ENCODE measurements around the gene ANKRD13A. TPM values are rescaled to one million over a fixed set of nuclear protein-coding genes. Genes with fewer than 3 reads are reported as not detected.
"Not testable (repeated sequence)": the region's sequence is repeated elsewhere in the genome, so short reads cannot be mapped to it uniquely, and the experiment has no call there.

Gene ANKRD13A
- polyA plus RNA-seq, 6 donors from 2014 or later: 65.4 to 95.4 (median 78.7) TPM

DNA sequence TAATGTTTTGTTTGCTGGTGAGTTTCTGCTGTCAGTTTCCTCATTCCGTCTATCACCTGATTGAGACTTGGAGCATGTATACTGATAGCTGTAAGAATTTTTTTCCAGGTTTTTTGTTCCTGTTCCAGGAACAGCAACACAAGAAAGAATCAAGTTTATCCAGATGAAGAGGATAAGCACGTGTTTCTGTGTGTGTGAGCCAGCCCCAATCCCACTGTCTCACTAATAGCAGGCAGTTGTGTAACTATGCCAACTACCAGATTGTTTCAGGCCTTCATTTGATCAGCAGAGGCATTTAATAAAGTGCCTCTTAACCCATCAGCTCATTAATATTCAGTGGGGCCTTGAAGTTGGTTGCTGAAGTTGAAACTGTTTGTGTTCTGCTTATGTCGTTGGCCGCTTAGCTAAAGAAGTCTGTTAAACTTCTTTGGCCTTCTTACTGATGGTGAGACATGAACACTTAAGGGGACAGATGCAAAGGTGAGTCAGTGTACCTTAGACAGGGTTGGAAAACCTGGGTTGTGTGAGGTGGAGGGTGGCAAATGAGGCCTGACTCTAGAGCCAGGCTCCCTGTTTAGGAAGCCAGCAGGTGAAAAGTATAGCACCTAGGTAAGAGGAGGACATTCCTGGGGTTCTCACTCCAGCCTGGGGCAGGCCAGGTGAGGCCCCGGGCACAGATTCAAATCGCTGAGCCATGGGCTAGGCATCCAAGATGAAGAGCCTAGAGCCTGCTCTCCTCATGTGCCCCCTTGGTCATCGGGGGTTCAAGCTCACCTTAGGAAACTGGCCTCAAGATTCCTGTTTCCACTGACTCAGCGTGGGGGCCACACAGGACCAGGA is 3.7 kb downstream of the ANKRD13A start:
- Mint-ChIP-seq H3K9me3 (peaks cover 0 to 1% (median 0%) of the 10 kb centered on the region in 7 donors), H3K27me3 (no peaks in the 10 kb centered on the region)

GRCh38 chr12:110004598-110004997 is 5.4 kb downstream of the ANKRD13A start:
- Mint-ChIP-seq H3K9me3 (peaks cover 0 to 2% (median 0%) of the 10 kb centered on the region in 7 donors), H3K36me3 (peaks cover 5 to 6% of the 10 kb centered on the region in 2 donors), H3K4me3 (peak overlapping the region in 3 of 8 donors; percentile 63 to 77 (median 65)), H3K27ac (peak overlapping the region in 5 of 6 donors; percentile 63 to 94 (median 89)), H3K4me1 (peaks cover 46 to 93% (median 56%) of the 10 kb centered on the region in 3 donors), H3K27me3 (no peaks in the 10 kb centered on the region)
- DNase-seq (no peak), ATAC-seq (ENCODE audit: low read depth in 2 of 2) (peak; percentile 54 to 60)

More for the DNA sequence above, 3.7 kb downstream of the ANKRD13A start:
- H3K27ac Mint-ChIP-seq: peak overlapping the region; percentile 56 to 91 (median 82)
- DNase-seq (no peak), ATAC-seq (ENCODE audit: low read depth in 2 of 2) (no peak)
- peaks cover 0 to 5% of the 10 kb centered on the region in 2 donors for H3K36me3 Mint-ChIP-seq
- H3K4me3 Mint-ChIP-seq: peak overlapping the region in 4 of 8 donors; percentile 9 to 69 (median 52)
- peaks cover 46 to 91% (median 57%) of the 10 kb centered on the region in 3 donors for H3K4me1 Mint-ChIP-seq

DNA sequence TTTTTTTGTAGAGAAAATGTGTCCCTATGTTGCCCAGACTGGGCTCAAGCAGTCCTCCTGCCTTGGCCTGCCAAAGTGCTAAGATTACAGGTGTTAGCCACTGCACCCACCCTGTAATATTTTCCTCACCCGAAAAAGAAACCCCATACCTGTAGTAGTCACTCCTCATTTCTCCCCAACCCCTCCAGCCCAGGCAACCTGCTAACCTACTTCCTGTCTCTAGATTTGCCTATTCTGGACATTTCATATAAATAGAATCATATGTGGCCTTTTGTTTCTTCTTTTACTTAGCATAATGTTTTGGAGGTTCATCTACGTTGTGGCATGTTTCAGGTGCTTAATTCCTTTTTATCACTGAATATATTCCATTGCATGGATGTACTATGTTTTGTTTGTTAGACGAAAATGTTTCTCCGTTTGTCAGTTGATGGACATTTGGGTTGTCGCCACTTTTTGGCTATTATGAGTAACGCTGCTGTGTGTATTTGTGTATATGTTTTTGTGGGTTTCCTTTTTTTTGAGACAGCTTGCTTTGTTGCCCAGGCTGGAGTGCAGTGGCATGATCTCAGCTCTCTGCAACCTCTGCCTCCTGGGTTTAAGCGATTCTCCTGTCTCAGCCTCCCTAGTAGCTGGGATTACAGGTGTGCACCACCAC is 6.2 kb downstream of the ANKRD13A start:
- peaks cover 48 to 93% (median 58%) of the 10 kb centered on the region in 3 donors for H3K4me1 Mint-ChIP-seq
- H3K9me3 Mint-ChIP-seq: peaks cover 0 to 2% (median 0%) of the 10 kb centered on the region in 7 donors

GRCh38 chr12:110006115-110006514 is 6.9 kb downstream of the ANKRD13A start:
- Mint-ChIP-seq H3K27me3 (no peaks in the 10 kb centered on the region), H3K36me3 (peaks cover 5 to 8% of the 10 kb centered on the region in 2 donors), H3K4me3 (peak overlapping the region in 5 of 8 donors; percentile 35 to 81 (median 42)), H3K27ac (peak overlapping the region in 3 of 6 donors; percentile 12 to 89 (median 89)), H3K4me1 (peaks cover 49 to 93% (median 58%) of the 10 kb centered on the region in 3 donors), H3K9me3 (peaks cover 0 to 2% (median 0%) of the 10 kb centered on the region in 7 donors)
- DNase-seq (no peak), ATAC-seq (ENCODE audit: low read depth in 2 of 2) (no peak)

More for the DNA sequence above, 6.2 kb downstream of the ANKRD13A start:
- Mint-ChIP-seq H3K4me3 (peak overlapping the region; percentile 10 to 81 (median 55)), H3K27me3 (no peaks in the 10 kb centered on the region), H3K36me3 (peaks cover 5 to 8% of the 10 kb centered on the region in 2 donors), H3K27ac (peak overlapping the region; percentile 37 to 95 (median 90))
- DNase-seq (peak; percentile 28), ATAC-seq (ENCODE audit: low read depth in 2 of 2) (peak; percentile 62 to 63)

DNA sequence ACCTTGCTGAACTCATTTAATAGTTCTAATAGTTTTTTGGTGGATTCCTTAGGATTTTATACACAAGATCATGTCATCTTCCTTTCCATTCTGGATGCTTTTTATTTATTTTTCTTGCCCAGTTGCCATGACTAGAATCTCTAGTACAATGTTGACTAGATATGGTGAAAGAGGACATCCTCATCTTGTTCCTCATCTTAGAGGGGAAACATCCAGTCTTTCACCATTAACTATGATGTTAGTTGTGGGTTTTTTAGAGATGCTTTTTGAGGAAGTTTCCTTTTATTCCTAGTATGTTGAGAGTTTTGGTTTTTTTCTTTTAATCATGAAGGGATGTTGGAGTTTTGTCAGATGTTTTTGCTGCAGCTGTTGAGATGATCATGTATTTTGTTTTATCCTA is 8.7 kb downstream of the ANKRD13A start:
- H3K4me1 Mint-ChIP-seq: peaks cover 59 to 96% (median 71%) of the 10 kb centered on the region in 3 donors
- ATAC-seq (ENCODE audit: low read depth in 2 of 2) (no peak), DNase-seq (no peak)
- H3K27ac Mint-ChIP-seq: peak overlapping the region; percentile 6 to 88 (median 78)
- peaks cover 6 to 14% of the 10 kb centered on the region in 2 donors for H3K36me3 Mint-ChIP-seq
- no peaks in the 10 kb centered on the region for H3K27me3 Mint-ChIP-seq
- H3K9me3 Mint-ChIP-seq: peaks cover 0 to 2% (median 0%) of the 10 kb centered on the region in 7 donors
- H3K4me3 Mint-ChIP-seq: peak overlapping the region in 2 of 8 donors; percentile 0 to 15

DNA sequence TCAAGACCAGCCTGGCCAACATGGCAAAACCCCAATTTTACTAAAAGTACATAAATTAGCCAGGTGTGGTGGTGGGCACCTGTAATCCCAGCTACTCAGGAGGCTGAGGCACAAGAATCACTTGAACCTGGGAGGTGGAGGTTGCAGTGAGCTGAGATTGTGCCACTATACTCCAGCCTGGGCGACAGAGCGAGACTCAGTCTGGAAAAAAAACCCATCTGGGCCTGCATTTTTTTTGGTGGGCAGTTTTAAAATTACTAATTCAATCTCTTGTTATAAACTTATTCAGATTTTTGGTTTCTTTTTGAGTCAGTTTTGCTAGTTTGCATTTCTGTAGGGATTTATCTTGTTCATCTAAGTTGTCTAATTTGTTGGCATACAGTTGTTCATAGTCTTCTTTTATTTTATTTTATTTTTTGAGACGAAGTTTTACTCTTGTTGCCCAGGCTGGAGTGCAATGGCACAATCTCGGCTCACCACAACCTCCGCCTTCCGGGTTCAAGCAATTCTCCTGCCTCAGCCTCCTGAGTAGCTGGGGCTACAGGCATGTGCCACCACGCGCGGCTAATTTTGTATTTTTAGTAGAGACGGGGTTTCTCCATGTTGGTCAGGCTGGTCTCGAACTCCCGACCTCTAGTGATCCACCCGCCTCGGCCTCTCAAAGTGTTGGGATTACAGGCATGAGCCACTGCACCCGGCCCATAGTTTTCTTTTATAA is 9.6 kb downstream of the ANKRD13A start:
- H3K4me1 Mint-ChIP-seq: peaks cover 52 to 90% (median 62%) of the 10 kb centered on the region in 3 donors
- H3K9me3 Mint-ChIP-seq; ATAC-seq (ENCODE audit: low read depth in 2 of 2); H3K27me3 Mint-ChIP-seq; DNase-seq: not testable (repeated sequence)
- H3K36me3 Mint-ChIP-seq: peaks cover 6 to 14% of the 10 kb centered on the region in 2 donors
- H3K4me3 Mint-ChIP-seq: peak overlapping the region in 1 of 8 donors; percentile 77
- H3K27ac Mint-ChIP-seq: peak overlapping the region in 5 of 6 donors; percentile 33 to 99 (median 73)

- H3K4me3 Mint-ChIP-seq: peak overlapping the region; percentile 66 to 88 (median 78)
- peaks cover 46 to 83% (median 60%) of the 10 kb centered on the region in 3 donors for H3K4me1 Mint-ChIP-seq
- DNase-seq (peak; percentile 57), ATAC-seq (ENCODE audit: low read depth in 2 of 2) (peak; percentile 65 to 71)
- H3K27ac Mint-ChIP-seq: peak overlapping the region; percentile 99 to 100 (median 99)
- H3K9me3 Mint-ChIP-seq: peaks cover 0 to 2% (median 0%) of the 10 kb centered on the region in 7 donors
- peaks cover 6 to 14% of the 10 kb centered on the region in 2 donors for H3K36me3 Mint-ChIP-seq
- no peaks in the 10 kb centered on the region for H3K27me3 Mint-ChIP-seq
Measured at GRCh38 chr12:110010853-110011723, 11.9 kb downstream of the ANKRD13A start.

DNA sequence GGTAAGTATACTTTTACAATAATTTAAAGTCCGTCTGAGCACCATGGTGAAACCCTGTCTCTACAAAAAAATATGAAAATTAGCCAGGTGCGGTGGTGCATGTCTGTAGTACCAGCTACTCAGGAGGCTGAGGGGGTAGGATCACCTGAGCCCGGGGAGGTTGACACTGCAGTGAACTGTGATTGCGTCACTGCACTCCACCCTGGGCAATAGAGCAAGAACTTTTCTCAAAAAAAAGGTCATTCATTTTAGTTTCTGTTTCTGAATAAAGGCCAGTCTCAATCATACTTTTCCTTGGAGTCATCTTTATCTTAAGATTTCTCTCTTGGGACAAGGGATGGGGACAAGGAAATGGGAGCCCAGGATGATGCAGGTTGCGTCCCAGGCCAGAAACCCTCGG is 12.9 kb downstream of the ANKRD13A start:
- peaks cover 0 to 2% (median 0%) of the 10 kb centered on the region in 7 donors for H3K9me3 Mint-ChIP-seq
- ATAC-seq (ENCODE audit: low read depth in 2 of 2) (peak; percentile 93), DNase-seq (peak; percentile 90)
- H3K27ac Mint-ChIP-seq: peak overlapping the region; percentile 99 to 100 (median 99)
- peak overlapping the region; percentile 66 to 88 (median 78) for H3K4me3 Mint-ChIP-seq
- peaks cover 6 to 14% of the 10 kb centered on the region in 2 donors for H3K36me3 Mint-ChIP-seq
- H3K27me3 Mint-ChIP-seq: no peaks in the 10 kb centered on the region
- peaks cover 43 to 75% (median 60%) of the 10 kb centered on the region in 3 donors for H3K4me1 Mint-ChIP-seq

DNA sequence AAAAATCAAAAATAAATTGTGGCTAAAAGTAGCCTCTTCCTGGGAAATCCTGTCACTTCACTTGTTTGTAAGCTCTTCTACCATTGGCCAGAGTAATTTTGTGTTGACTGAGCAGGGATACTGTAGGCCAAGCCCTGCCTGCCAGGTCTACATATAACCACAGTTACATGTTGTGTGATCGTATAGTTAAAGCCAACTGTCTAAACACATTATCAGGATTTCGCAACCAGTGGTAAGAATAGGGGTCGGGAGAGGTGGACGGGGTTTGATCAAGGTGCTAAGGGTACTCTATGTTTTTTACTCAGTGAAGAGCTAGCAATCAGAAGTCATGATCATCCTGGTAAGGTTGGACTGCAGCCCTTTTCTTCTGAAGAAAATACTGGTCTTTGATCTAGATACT is 13.4 kb downstream of the ANKRD13A start:
- Mint-ChIP-seq H3K36me3 (peaks cover 6 to 14% of the 10 kb centered on the region in 2 donors), H3K27me3 (no peaks in the 10 kb centered on the region), H3K27ac (peak overlapping the region; percentile 99 to 100 (median 99)), H3K9me3 (peaks cover 0 to 2% (median 0%) of the 10 kb centered on the region in 7 donors), H3K4me1 (peaks cover 43 to 70% (median 60%) of the 10 kb centered on the region in 3 donors), H3K4me3 (peak overlapping the region; percentile 66 to 88 (median 78))
- no peak for ATAC-seq (ENCODE audit: low read depth in 2 of 2)
- no peak for DNase-seq

- no peaks in the 10 kb centered on the region for H3K9me3 Mint-ChIP-seq
- peaks cover 18 to 21% of the 10 kb centered on the region in 2 donors for H3K36me3 Mint-ChIP-seq
- H3K27ac Mint-ChIP-seq: peak overlapping the region; percentile 87 to 99 (median 98)
- peak overlapping the region; percentile 36 to 87 (median 62) for H3K4me3 Mint-ChIP-seq
- peaks cover 34 to 54% (median 41%) of the 10 kb centered on the region in 3 donors for H3K4me1 Mint-ChIP-seq
- H3K27me3 Mint-ChIP-seq: no peaks in the 10 kb centered on the region
- DNase-seq (peak; percentile 58), ATAC-seq (ENCODE audit: low read depth in 2 of 2) (peak in 1 of 2 donors; percentile 18)
Measured at GRCh38 chr12:110015132-110015531, 15.9 kb downstream of the ANKRD13A start.

GRCh38 chr12:110020956-110021355 is 21.7 kb downstream of the ANKRD13A start:
- Mint-ChIP-seq H3K4me1 (peaks cover 4 to 16% (median 7%) of the 10 kb centered on the region in 3 donors), H3K9me3 (no peaks in the 10 kb centered on the region), H3K27me3 (no peaks in the 10 kb centered on the region), H3K36me3 (peaks cover 15 to 17% of the 10 kb centered on the region in 2 donors), H3K4me3 (no peak overlapping the region), H3K27ac (peak overlapping the region in 3 of 6 donors; percentile 7 to 72 (median 60))
- no peak for ATAC-seq (ENCODE audit: low read depth in 2 of 2)
- no peak for DNase-seq

Data from naive B cell (primary cell).